ENCODE results near the gene ITGA8.

Gene ITGA8

DNA sequence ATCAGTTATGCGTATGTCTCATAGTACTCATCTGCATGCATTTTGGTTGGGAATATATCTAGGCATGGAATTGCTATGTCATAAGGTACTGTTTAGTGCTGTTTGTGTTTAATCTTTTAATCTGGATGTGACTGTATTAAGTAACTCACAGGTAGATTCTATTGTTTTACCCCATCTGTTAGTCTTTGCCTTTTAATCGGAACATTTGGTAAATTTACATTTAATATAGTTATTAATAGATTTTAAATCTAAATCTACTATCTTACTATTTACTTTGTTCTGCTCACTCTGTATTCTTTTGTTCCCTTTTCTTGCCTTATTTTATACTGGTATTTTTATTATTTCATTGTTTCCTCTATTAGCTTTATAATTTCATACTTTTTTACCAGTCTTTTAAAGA lies 10.6 kb upstream of the ITGA8 start:
- DNase-seq: no peak

DNA sequence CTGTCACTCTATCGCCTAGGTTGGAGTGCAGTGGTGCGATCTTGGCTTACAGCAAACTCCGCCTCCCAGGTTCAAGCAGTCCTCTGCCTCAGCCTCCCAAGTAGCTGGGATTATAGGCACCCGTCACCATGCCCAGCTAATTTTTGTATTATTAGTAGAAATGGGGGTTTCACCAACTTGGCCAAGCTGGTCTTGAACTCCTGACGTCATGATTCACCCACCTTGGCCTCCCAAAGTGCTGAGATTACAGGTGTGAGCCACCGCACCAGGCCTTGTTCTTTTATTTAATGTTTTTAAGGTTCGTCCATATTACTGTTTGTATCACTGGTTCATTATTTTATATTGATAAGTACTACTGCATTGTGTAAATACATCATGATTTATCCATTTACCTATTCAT lies 10.2 kb upstream of the ITGA8 start:
- DNase-seq: no peak

DNA sequence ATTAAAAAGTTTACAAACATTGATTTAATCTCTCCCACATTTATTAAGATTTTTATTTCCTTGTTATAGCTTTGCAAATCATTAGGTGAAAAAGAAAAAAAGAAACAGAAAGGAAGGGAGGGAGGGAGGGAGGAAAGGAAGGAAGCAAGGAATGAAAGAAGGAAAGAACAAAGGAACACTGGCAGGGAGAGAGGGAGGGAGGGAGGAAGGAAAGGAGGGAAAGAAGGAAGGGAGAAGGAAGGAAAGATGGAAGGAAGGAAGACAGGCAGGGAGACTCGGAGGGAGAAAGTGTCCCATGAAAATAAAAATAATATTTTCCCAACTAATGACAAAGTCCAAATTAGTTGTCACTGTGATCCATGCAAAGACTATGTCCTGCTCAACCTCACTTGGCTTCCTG lies 6.3 kb upstream of the ITGA8 start:
- DNase-seq: no peak

DNA sequence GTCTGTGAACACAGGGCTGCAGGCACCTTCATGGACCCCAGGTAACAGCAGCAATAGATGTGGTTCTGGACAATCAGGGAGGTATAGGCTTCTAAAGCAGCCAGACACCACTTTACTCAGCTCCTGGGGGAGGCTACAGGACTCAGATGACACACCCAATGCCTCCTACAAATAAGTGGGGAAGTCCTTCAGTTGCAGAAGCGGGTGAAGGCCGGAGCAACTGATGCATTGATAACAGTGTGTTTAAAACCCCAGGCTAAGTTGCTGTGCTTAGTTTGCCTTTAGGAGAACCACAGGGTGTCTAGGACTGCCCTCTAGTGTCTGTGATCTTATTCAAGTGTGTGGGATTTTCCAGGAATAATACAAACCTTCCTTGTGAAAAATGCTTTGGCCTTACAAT lies 5.9 kb upstream of the ITGA8 start:
- peak; percentile 69 for DNase-seq

DNA sequence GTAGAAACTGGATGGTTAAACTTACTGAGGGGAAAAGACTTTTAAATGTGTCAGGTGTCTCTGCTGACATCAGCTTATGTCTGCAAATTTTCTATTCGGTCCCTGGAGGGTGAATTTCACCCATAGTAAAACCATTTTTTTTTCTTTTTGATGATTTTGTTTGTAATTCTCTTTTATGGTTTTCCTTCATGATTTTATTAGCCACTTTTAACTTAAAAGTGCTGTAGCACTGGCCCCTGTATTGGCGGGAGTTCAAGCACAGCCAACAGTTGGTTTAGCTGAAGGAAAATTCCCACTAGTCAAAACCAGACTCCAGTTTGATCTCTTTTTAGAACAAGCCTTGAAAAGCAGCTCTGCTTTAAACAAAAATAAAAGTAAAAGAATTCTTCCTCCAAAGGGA lies 5.0 kb upstream of the ITGA8 start:
- no peak for DNase-seq

DNA sequence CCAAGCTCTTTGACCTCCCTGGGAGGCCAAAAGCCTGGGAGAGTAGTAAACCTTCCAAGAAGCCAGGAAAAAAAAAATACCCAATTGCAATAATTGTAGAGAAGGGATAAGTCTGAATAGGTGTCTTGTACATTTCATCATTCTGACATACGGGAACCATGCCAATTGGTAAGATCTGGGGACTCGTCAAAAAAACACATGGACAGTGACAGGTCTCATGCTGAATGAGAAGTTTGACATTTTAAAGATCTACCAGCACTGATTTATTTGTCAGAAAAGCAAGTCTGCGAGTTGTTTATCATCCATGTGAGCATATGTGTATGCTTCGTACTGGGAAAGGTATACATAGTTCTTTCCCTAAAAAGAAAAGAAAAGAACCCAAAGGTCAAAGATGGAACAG lies 4.1 kb upstream of the ITGA8 start:
- no peak for DNase-seq

DNA sequence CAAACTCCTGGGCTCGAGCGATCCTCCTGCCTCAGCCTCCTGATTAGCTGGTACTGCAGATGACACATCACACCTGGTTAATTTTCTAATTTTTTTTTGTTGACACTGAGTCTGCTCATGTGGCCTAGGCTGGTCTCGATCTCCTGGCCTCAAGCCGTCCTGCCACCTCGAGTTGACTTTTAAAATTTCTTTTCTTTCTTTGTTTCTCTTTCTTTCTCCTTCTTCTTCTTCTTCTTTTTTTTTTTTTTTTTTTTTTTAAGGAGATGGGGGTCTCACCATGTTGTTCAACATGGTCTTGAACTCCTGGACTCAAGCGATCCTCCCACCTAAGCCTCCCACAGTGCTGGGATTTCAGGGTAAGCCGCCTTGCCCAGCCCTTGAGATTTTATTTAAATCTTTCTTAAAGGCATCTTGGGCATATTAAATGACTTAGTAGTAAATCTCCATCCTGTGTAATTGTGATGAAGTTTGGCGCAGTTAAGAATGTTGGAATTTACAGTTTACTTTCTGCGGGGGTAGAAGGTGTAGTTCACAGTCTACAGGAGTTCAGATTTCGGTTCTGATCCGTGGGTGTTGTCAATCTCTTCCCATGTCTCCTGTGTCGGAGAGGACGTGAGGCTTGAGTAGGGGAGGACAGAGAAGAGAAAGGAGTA lies 1.0 kb upstream of the ITGA8 start:
- DNase-seq: no peak

DNA sequence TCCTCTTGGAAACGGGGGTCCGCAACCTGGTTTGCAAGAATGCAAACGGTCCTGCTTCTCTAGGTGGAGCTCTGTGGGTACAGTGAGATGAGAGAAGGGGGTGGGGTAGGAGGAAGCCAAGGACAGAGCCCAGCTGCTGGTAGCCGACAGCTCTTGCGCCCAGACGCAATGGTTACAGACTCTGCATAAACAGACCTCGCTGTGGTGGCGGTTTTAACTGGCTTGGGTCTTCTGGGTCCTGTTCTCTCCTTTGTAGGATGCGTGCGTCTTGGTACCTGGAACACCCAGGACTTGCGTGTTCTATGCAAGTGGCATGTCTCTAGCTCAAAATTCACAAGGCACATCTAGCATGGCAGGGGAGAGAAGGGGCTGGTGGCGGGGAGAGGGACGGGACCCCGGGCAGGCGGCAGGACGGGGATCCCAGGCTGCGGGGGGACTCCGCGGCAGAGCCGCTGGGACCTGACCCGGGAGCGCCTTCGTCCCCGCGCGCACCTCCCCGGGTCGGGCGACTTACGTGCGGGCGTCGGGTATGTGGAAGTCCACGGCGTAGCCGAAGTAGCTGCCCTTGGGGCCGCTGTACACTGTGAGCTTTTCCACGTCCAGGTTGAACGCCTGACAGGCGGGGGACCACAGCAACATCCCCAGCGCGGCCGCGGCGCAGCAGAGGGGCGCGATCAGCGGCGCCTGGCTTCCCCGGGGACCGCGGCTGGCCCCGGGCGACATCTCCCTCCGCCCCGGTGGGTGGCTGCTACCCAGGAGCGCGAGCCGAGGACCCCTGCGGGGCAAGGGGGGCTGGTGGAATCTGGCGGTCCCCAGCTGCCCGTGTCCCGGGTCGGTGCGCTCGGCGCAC lies 448 bp downstream of the ITGA8 start:
- DNase-seq: peak; percentile 31

DNA sequence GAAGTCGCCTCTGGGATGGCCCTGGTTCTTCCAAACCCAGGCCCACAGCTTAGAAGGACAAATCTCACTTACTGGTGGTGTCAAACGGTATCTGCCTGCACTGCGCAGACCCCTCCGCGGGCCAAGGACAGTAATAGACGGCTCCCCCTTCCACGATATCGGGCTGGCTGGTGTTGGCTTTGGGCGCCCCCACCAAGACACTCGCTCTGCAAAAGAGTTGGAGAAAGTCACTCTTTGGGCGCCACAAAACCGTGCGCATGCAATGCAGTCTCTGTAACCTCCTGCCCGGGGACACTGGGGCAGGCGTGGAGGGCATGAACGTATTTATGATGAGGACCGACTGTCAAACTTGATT lies 1.1 kb downstream of the ITGA8 start:
- DNase-seq: no peak

DNA sequence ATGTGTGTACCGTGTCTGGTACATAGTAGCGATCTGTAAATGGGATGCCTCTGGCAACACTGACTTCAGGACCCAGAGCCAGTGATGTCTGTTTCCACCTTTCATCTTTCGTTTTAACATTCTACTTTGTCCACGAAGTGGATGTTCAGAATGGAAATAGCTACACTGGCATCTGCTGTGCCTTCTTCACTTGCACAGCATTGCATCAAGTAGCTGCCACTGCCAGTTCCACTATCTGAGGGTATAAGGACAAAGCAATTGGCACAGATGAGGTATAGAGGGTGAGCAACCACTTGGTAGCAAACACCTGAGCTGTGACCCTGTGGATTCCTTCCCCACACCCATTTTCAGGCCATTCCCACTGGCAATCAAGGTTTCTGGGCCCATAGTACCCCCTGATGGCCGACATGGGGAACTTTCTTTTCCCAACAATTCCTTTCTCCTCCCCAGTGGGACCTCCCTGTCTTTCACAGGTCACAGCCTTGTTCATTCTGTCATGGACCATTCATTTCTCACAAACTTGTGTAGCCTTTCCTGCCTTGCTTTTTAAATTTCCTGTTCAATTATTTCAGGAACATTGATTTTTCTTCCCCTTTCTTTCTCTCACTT lies 4.0 kb downstream of the ITGA8 start:
- peak; percentile 44 for DNase-seq

DNA sequence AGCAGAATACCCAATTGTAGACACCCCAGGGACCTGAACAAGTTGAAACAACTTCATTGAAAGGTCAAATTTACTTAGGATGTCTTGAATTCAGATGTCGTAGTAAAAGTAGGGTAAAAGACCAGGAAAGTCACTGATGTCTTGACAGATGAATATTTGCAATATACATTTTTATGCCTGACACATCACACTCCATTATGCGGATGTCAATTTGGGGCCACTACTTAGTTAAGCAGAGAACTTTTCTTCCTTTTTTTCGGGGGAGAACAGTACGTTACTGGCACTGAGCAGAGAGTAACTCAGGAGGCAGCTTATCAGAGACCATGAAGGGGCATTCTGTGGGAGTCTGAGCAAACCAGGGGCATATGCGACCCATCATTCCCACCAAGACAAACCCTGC lies 4.9 kb downstream of the ITGA8 start:
- DNase-seq: no peak

DNA sequence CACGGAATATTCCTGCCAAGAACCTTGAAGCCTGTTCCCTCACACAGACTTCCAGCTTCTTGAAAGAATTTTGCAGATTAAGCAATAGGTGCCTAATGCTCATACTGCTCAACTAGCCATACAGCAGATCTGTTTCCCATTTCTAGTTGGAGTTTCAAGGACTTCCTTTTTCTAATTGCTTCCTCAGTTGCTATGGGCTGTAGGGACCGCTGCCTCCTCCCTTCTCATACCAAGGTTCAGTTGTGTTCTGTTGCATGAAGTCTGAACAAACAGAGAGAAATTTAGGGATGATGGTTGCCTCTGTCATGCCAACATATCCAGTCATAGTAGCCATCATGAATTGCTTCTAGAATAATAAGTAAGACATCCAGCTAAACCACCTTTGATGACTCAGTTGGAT lies 6.8 kb downstream of the ITGA8 start:
- DNase-seq: peak; percentile 86

DNA sequence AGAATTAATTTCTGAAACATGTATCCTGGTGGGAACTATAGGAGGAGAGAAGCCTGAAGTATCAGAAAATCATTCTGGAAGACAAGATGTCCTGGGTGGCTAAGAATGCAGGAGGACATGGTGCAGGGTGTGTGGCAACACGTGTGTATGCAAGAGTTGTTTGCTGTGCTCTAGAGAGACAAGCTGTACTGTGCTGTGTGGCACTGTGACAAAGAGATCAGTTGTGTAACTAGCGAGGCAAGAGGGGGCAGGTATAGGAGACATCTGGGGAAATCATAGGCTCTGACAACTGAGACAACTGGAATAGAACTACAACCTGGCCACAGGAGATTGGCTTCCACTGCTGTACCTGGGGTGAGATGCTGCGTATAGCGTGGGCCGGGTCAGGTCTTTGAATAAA lies 9.3 kb downstream of the ITGA8 start:
- no peak for DNase-seq

DNA sequence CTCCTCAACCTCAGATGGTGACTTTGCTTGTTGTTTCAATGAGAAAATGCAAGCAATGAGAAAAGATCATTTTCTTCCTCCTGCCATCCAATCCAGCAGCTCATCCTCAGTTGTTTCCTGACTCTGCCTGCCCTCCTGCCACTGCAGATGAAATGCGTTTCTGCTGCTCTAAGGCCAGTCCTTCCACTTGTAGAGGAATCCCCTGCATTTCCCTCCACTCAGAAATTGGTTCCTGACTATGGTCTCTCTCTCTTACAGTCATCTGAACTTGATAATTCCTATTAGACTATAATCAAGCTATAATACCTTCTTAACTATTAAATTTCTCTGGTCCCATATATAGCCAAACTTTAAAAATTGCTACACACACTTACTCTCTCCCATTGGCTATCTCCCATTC lies 14.4 kb downstream of the ITGA8 start:
- DNase-seq: no peak

DNA sequence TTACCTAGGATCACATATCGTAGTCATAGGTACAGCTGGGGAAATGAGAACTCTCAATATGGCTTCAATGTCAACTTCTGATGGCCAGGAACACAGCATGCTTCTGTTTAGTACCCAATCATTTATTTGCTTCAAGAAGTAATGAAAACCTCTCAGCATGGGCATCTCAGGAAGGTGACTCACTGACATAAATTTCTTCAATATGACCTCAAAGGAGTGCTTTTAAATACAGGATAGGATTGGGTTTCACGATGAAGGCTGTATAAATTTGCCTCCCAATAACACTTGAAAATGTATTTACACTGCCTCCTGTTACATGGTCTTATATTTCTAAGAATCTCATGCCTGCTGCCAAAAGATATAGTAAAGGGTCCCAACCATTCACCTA lies 15.1 kb downstream of the ITGA8 start:
- peak; percentile 52 for DNase-seq

DNA sequence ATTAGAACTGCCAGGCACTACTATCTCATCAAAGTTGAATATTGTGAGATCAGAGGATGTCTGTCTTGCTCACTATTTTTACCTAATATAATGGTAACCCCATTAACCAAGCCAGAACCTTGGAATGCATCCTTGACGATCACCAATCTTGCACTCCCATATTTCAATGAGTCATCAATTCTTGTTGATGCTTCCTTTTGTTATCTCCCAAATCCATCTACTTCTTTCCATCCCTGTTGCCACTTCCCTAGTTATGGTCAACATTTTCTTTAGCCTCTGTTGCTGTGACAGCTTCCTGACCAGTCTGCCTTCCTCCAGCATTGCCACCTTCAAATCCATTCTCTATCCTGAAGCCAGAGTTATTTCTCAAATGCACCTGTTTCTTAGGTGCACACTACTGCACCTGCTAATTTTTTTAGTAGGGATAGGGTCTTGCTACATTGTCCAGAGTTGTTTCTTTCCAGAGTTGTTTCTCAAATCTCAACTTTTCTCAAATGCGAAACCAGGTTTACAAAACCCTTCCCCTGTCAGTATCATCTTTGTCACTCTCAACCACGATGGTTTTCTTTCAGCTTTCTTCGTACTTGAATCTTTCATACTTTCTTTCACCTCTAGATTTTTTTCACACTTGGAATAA lies 15.7 kb downstream of the ITGA8 start:
- no peak for DNase-seq

DNA sequence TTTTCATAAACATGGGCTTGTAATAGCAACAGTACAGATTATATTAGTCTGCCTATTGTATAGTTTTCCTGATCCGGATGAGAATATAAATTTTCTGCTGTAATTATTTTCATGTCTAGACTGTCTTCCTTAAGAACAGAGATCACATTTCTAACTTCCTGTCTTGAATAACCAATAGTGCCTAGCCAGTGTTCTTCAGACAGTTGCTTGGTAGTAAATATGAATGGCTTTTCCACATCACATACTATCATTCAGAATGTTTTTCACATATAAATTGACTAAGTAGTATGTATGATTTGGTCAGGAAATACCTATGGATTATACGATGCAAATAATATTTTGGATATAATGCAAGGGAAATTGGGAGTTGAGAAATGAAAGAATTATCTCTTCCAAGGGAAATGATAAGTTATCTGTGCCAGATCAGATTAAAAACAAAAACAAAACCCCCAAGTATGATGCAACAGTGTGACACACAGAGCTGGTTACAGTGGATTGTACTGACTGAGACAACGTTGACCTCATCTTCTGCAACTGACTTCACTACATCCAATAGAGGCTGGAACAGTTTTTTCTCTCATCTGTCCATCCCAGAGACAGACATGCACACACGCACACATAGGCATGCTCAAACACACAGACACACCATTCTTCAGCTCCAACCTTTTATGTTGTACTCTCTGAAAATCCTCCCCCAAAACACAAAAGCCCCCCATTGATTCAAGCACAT lies 16.4 kb downstream of the ITGA8 start:
- peak; percentile 53 for DNase-seq

DNA sequence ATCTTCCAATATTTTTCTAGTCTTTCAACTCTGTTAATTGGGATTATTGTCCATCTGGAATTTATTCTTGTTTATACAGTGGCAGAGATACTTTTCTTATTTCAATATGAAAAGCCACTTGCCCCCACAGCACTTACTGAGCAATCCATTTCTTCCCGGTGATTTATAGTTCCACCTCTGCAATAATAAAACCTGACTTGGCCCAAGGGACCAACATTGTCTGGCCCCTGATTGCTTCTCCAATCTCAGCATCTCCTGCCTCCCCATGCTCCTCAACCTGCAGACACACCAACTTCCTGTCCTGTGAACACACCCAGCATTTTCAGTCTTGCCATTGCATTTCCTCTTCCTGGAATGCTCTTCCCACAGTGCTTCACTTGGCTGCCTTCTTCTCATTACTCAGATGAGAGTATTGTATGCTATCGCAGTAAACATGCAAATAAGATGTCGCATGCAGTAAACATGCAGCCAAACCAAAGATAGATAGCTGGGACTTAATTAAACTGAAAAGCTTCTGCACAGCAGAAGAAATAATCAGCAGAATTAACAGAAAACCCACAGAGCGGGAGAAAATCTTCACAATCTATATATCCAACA lies 19.5 kb downstream of the ITGA8 start:
- DNase-seq: no peak

DNA sequence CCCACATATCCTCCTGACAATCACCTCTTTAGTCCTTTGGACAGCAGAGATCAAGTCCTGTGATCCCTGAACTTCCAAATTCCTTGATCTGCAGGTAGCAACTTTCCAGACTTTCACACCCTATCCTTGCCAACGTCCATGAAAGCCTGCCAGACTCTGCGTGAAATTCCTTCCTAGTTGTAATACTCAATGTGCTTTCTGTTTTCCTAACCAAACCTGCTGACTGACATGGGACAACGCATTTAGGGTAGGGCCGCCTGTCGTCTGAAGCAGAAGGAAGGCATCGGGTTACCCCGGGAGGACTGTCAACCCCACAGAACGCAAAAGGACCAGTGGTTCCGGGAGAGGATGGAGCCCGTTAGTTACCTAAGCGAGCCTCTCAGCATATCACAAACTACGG lies 23.9 kb downstream of the ITGA8 start:
- no peak for DNase-seq

DNA sequence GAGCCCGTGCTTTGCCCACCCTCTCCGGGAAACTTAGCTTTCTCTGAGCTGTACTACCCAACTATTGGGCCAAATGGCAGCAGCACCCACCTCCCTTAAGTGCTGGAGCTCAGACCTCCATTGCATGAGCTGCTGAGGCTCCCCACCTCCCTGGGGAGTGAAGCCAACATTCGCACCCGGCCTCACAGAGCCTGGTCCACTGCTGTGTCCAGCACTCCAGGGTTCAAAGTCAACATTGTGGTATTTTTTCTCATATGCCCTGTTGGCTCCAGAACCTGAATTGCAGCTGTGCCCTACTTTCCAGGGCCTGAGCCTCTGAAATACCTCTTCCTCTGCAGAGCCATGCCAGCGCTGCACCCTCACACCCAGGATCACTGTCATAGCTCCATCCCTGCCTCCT lies 29.7 kb downstream of the ITGA8 start:
- DNase-seq: no peak

DNA sequence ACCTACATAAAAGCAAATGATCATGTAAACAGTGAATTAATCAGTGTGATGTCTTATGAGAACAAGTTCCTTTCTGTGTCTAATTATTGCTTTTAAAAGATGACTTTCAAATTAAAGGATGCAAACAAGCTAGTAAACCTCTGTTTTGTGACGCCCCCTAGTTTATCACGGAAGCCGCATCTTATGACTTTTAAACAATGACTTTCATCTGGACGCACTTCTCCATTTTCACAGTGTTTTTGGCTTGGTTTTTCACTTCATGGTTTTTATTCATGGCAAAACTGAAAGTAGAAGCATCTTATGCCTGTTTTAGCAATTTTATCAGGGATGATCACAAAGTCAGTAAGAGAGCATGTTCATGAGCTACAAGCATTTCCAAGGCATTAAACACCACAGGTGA lies 35.0 kb downstream of the ITGA8 start:
- no peak for DNase-seq

DNA sequence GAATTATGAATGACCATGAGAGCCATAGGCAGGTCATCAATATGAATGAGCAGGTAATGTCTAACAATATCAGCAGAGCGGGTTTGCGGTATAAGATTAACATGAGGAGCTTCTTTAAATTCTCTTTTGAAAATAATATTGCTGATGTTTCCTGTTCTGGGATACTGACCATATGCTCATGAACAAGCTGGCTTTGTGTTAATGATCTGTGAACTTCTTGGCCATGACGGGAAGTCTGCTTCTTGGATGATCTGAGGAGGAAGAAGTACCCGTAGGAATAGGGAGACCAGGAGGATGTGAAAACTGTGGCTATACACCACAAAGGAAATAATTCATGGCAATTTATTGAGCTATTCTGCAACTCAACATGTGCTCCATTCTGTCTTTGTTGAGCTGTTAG lies 38.6 kb downstream of the ITGA8 start:
- no peak for DNase-seq

DNA sequence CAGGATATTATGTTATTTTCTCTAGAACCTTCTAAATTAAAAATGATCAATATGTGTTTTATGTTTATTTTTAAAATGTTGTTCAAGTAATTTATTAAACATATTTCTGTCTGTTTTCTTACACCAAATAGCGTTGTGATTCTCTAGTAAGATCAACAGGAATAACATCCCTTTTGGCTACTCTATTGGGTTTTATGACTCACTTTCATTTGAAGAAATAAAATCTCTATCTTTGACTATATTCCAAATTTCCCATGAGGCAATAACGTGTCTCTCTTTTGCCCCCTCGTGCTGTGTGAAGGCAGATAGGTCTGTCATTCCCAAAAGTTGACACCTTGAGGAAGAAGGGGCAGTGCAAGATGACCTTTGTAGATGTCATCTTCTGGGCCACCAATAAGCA lies 40.9 kb downstream of the ITGA8 start:
- no peak for DNase-seq

Data from fibroblast of skin of right biceps (primary cell).